ENCODE data around the gene XAF1.
A peak's percentile ranks its signal among the peaks of the same experiment; 100 is the strongest.
"Not testable (repeated sequence)": the region's sequence is repeated elsewhere in the genome, so short reads cannot be mapped to it uniquely, and the experiment has no call there.

XAF1 gene

DNA sequence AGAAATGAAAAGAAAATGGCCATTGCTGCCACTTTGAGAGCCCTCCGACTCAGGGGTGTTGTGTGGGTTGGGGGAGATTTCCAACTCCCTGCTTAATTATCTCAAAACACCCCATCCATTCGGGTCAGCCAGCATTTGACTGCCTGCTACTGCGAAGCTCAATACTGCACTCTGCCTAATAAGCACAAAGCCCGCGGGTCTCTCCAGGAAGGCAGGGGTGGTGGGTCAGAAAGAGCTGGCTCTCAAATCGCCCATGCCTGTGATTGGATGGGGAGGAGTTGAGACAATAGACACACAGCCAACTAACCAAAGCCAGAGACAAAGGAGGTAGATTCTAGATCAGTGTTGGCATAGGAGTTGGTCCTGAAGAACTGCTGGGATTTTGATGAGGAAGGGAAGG is 2.3 kb upstream of the XAF1 start:
- no peak for DNase-seq (ENCODE audit: low spot score)

DNA sequence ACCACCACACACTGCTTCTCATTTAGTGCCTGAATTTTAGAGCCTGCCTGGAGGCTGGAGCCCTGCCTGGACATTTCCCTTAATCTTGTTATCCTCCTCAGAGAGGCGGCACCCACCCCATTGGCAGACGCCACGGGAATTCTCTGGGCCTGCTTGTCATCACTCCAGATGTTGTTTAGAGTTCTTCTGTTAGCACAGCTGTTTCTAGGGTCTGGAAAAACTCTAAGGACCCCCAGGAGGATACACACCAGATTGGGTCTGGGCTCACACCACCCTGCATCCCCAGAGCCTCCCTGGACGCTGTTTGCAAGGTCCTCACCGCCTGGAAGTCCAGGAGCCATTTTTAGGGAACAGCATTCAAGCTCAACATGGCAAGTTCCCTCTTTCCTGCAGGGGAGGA is 565 bp upstream of the XAF1 start:
- DNase-seq (ENCODE audit: low spot score), result peak; percentile 5

DNA sequence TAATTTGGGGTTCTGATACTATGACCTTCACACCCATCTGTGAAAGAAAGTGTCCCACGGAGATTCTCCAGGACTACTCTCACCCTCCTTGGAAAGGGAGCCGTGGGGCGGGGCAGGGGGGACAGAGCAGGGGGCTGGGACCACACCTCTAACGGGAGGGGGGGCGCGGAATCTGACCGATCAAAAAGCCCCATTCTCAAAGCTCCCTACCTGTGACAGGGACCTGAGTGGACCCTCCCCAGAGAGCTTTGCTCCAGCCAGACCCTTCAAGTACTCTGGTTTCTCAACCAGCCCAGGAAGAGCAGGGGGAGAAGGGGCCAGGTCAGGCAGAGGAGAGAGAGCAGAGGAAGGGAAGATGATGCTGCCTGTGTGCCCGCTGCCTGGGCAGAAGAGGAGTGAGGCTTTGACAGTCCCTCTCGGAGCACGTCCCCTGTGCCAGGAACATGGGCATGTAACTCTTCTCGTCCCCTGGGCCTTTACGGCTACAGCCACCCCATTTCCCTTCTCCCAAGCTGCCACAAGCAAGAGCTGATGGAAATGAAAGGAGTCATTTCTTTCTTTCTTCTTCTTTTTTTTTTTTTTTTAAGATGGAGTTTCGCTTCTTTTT is 682 bp downstream of the XAF1 start:
- DNase-seq (ENCODE audit: low spot score), result no peak

DNA sequence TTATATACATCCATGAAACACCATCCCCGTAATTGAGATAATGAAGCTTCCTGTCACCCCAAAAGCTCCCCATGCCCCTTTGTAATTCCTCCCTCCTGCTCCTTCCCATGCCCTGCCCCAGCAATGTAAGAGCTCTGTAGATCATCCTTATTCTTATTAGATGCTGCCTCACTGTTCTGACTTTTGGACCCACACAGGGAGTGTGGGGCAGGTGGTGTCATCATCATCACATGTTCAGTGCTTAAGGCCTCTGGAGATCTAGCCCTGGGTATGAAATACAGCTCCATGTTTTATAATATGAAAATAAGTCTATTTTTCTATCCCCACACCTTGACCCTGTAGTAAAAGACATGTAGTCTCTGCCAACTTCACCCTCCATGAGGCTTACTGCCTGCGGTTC is 1.9 kb downstream of the XAF1 start:
- DNase-seq (ENCODE audit: low spot score), result no peak

DNA sequence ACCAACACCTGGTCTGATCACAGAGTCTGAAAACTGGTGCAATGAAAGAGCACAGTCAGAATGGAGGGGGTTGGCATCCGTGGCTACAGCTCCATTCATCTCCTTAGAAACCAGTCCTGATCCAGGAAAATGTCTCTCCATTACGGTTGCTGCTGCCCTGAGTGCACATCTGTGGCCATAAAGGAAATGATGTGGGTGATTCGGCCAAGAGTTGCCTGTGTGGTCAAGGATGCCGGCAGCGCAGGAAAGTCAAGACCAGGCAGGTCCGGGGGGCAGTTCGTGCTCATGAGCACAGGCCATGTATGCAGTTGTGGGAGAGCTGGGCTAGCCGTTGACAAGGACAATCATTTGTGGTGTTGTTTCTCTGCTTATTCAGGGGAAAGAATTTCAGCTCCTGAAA is 5.9 kb downstream of the XAF1 start:
- no peak for DNase-seq (ENCODE audit: low spot score)

DNA sequence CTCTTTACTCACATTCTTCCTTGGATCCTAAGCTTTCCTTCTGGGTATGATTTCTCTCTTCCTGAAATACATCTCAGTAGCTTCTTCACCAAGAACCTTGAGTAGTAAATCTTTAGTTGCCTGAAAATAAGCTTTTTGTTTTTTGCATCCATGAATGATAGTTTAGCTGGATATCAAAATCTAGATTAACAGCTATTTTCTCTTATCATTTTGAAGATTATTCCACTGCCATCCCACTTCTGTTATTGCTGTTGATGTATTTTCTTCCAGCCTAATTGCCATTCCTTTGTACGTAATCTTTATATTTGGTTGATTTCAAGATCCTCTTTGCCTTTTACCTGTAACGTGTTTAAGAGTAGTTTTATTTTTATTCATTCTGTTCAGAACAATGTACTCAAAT is 12.6 kb downstream of the XAF1 start:
- DNase-seq (ENCODE audit: low spot score), result no peak

DNA sequence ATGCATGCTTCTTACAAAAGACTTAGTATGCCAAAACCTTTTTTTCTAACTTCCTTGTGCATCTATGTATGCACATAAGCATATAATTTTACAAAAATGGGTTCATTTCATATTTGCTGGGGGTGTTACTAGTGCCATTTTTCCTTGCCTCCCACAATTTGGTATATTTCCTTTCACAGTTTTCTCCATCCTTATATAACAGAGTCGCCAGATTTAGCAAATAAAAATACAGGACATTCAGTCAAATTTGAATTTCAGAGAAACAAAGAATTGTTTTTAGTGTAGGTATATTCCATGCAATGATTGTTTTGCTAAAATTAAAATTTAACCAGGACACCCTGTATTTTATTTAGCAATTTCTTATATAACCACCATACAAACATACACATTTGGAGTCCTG is 16.2 kb downstream of the XAF1 start:
- no peak for DNase-seq (ENCODE audit: low spot score)

DNA sequence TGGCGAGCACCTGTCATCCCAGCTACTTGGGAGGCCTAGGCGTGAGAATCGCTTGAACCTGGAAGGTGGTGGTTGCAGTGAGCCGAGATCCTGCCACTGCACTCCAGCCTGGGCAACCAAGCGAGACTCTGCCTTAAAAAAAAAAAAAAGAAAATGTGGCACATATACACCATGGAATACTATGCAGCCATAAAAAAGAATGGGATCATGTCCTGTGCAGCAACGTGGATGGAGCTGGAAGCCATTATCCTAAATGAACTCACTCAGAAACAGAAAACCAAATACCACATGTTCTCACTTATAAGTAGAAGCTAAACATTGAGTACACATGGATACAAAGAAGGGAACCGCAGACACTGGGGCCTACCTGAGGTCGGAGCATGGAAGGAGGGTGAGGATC is 19.1 kb downstream of the XAF1 start:
- DNase-seq (ENCODE audit: low spot score), result not testable (repeated sequence)

DNA sequence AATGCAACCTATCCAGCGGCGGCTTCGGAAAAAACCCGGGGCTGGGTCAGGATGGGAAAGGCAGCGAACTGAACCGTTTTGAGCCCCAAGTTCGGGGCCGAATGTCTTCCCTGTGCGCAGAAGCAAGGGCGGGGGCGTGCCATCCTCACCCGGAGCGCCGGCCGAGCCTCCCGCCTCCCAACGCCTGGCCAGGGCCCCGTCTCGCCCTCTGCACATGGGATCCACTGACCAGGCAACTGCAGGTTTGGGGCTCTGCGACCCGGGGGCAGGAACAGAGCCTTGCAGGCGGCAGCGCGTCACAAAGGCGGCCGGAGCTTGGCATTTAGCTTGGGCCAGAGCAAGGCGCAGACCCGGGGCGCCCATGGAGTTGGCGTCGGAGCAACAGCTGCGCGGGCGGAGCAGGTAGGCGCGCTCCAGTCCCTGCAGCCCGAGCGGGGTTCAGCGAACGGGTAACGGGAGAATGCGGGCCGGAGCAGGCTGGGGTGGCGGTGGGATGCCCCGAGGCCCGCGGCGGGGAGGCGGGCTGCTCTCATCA is 20.1 kb downstream of the XAF1 start, which contains the start of gene FBXO39:
Gene FBXO39, plus strand, starts transcription at position 345 of the 535 bp plus-strand sequence. CDS start 3,654 bp downstream, outside the sequence.
- DNase-seq (ENCODE audit: low spot score), result no peak

DNA sequence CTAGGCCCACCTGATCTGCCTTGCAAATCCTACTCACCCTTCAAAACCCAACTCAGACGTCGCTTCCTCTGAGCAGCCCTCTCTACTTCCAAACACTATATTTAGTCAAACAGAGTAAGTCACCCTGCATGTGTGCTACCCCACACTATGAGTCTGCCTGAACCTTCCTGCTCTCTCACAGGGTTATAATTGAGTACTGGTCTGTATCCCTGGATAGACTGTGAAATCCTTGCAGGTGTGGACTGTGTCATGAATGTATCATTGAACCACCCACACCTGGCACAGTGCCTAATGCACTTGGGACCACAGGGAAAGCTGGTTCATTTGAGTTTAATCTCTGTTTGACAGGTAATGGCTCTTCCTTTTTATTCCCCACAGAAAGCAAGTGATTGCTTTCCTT is 23.6 kb downstream of the XAF1 start:
- no peak for DNase-seq (ENCODE audit: low spot score)

DNA sequence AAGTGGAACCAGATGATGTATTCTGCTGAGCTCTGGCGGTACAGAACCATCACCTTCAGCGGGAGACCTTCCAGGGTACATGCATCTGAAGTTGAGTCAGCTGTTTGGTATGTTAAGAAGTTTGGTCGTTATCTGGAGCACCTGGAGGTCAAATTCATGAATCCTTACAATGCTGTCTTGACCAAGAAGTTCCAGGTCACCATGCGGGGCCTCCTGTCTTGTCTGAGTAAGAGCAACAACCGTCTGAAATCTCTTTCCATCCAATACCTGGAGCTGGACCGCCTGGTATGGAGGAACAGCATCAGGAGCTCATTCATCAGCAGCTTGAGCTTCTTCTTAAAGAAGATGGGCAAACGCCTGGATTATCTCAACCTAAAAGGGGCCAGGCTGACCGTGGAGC is 24.2 kb downstream of the XAF1 start:
- DNase-seq (ENCODE audit: low spot score), result no peak

DNA sequence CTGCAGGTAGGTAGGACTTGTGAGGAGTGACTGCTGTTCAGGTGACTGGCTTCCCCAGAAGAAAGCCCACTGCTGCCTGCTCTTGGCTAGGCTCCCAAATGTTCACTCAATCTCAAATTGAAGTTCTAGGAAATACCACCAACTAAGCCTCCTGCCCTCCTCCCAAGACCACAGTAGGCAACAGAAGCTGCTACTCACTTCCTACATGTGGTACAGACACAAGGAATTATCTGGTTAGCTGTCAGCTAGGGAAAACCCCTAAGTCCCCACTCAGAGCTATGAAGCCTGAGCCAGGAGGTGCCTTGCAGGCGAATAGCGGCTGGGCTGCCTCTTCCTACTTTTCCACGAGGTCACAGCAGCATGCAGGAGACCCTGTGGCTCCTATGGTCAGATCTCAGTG is 25.0 kb downstream of the XAF1 start:
- DNase-seq (ENCODE audit: low spot score), result no peak

DNA sequence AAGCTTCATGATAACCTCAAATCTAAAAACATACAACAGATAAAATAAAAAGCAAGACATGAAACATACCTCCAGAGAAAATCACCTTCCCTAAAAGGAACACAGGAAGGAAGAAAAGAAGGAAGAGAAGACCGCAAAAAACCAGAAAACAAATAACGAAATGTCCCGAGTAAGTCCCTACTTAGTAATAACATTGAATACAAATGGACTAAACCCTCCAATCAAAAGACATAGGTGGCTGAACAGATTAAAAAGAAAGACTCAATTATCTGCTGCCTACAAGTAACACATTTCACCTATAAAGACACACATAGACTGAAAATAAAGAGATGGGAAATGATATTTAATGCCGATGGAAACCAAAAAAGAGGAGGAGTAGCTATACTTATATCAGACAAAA is 26.4 kb downstream of the XAF1 start:
- no peak for DNase-seq (ENCODE audit: low spot score)

DNA sequence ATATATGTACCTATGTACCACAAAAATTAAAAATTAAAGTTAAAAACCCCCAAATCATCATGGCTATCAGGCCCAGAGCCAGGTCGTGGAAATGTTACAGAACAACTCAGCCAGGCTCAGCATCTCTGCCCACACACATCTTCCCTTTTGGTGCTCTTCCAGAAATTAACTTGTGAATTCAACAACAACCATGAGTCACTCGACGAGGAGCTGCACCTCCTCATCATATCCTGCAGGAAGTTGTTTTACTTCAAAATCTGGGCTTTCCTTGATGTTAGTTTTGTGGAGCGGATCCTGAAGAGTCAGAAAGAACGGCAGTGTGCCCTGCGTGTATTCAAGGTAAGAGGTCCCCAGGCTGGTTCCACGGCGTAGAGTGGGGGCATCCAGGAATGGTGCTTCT is 30.8 kb downstream of the XAF1 start:
- no peak for DNase-seq (ENCODE audit: low spot score)

DNA sequence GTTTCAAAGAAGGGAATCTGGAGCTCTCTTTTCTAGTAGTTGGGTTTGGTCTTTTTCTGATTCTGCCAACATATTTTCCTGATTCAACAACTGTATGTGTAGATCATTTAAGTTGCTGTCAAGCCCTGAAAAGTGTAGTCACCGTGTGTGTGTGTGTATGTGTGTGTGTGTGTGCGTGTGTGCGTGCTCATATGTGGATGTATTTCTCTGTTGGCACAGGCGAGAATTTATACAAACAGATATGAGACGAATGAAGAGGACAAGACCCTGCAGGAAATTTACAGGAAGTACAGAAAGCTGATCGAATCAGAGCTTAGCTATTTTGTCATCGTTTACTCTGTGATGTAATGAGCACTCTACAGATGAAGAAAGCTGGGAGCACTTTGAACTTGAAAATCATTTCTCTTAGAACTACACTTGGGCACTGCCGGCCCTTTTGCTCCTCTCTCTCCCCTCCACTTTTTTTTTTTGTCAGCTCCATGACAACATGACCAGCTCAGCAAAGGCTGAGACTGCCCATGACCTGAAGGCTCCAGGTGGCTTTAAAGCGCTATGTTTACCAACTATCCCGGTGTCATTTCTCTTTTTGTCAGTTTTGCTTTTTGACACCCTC is 31.3 kb downstream of the XAF1 start:
- no peak for DNase-seq (ENCODE audit: low spot score)

DNA sequence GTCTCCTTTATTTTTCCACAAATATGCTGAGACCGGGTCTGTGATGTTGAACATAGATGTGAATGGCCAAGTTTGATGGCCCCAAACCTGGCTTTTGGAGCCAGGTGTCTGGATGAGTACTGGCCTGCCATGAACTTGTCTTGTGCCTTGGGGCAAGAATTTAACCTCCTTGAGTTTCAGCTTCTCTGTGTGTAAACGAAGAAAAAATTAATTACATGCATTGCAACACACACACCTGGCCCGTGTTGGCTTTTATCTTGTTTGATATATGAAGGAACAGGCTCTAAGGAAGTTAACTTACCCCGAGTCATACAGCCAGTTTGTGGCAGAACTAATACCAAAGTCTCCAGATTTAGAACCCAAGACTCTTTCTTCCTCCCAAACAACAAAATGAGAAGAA is 33.3 kb downstream of the XAF1 start:
- DNase-seq (ENCODE audit: low spot score), result no peak

DNA sequence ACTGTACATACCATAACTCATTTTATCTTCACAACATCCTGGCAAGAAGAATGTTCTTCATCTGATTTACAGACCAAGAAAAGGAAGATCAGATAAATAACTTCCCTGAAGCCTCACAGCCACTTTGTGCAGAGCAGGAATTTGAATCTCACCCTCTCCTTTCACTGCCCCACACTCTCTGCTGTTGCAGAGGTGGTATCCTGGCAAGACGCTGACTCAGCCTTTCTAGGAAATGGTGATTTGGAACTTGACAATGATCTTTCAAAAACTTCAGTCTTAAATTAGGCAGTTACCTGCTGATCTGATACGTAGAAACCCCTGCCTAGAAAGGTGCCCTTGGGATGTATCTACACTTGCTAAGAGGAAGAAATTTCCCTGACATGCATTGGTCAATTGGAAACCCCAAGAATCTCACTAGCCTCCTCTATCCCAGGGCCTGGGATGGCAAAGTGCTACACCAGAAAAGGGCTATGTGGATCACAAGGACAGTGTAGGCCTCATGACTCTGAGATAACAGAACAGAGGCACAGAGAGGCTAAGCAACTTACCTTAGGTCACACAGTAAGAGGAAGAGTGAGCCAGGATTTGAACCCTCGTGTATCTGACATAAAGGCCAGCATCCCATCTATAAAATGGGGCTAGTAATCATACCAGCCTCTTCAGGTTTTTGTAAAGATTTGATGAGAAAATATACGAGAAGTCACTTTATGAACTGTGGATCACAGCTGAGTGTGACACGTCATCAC is 38.1 kb downstream of the XAF1 start:
- no peak for DNase-seq (ENCODE audit: low spot score)

DNA sequence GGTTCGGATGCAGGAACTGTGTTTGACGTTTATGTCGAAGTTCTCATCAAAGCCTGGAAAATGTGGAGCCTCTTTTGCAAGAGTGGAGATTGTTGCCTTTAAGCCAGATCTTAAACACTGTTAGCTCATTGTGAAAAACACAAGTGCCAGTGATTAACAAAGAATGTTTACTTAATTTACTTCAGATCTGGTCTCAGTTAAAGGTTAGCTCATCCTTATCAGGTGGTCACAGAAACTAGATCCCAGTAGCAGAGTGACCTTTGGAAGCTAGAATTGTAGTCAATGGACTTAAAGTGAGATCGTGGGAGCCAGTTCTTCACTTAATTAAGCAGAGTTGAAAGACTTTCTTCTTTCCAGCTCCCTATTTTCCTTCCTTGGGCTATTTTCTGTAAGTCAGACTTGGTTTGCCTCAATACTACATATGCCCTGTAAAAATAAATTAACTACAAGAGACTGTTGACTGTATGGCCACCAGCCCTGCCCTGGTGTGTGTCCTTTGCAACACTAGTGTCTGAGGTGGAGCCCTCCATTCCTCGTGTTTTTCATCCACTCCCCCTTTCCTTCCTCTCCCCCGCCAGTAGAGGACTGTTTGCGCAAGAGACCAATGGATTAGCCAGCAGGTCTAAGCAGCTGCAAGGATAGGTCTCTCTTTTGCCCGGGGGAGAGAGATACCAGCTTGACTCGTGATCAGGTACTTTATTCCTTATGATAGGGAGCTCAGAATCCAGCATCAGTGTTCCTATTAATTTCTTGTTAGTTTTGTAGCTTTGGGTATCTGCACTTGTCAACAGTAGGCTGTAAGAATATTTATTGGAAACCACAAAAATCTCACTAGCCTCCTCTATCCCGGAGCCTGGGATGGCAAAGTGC is 40.4 kb downstream of the XAF1 start:
- DNase-seq (ENCODE audit: low spot score), result no peak

DNA sequence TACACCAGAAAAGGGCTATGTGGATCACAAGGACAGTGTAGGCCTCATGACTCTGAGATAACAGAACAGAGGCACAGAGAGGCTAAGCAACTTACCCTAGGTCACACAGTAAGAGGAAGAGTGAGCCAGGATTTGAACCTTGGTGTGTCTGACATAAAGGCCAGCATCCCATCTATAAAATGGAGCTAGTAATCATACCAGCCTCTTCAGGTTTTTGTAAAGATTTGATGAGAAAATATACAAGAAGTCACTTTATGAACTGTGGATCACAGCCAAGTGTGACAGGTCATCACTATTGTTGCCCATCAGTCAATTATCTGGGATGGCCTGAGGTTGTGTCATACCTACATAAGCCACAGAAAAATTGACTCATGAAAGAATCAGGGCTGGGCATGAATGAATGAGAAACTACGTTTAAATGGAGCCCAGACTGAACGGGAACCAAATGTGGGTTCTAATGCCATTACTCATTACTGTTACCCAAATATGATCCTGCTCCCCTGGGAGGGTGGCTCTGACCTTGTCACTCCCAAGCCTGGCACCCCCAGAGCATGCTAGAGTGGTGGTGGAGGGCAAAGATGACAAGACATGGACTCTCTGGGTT is 41.1 kb downstream of the XAF1 start:
- no peak for DNase-seq (ENCODE audit: low spot score)

DNA sequence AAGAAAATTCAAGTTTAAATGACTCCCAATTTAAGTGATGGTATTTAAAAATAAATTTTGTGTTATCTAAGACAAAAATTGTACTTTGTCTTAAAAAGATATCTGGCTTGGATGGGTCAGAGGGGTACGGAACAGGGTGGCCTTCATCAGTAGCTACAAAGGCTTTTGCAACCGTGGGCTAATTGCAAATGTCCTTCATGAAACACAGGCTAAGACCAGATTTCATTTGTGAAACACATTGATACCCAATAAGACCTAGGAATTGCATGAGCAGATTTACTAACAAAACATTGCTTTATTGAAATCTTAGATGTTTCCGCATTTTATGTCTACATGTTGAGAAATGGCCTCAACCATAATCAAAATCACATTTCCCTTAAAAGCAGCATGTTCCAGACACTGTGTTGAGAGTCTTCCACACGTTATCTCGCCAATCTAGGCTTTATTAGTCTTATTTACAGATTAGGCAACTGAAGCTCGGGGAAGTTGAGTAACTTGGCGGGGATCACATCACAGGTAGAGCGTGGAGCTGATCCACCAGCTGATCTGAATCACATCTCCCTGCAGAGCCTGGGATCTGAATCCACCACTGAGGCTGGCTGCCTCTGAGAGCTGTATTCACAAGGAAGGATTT is 42.0 kb downstream of the XAF1 start:
- DNase-seq (ENCODE audit: low spot score), result no peak

DNA sequence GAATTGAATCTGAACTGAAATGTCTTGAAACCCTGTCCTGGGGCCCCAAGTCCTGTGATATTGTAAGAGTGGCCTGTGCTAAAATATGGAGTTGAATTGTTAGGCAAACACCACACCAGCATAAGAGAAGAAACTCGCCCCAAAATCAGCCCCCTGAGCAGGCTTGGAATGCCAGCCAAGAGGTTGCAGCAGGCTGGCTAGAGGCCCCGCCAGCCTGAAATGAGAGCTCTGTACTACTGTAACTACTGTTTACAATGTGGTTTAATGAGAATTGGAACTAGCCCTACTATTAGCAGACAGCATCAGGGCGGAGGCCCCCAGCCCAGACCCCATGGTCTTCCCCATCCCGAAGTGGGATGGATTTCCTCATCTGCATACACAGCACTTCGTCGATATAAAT is 43.9 kb downstream of the XAF1 start:
- DNase-seq (ENCODE audit: low spot score), result no peak

Data from LoVo (cell line).